Mesenchymal stem cell (in vitro differentiated cells and primary cell): ENCODE data around the gene CDH23.

Experiments
- DNase-seq: peaks from one replicate; pipeline ENCODE4 v3.0.0-alpha.2; 2013
- H2AFZ ChIP-seq: one replicate; pipeline ENCODE4 v1.6.1; 2013; ENCODE audit warnings: low read depth, mild to moderate bottlenecking, control low read depth, inconsistent platforms, low read length, moderate library complexity
- H2AK5ac ChIP-seq: 2 replicates; pipeline ENCODE4 v1.6.1; 2013; ENCODE audit warnings: low read length, moderate library complexity, mild to moderate bottlenecking, inconsistent platforms; ENCODE audit not compliant: severe bottlenecking
- H2BK120ac ChIP-seq: one replicate; pipeline ENCODE4 v1.6.1; 2013; ENCODE audit warnings: low read depth, mild to moderate bottlenecking, inconsistent platforms, low read length, moderate library complexity
- H2BK12ac ChIP-seq, 2 experiments: one replicate each; pipeline ENCODE4 v1.6.1; 2013; ENCODE audit warnings: inconsistent platforms in 2 of 2, low read length in 2 of 2, mild to moderate bottlenecking in 2 of 2, moderate library complexity in 2 of 2, control low read depth in 1 of 2
- H2BK15ac ChIP-seq: one replicate; pipeline ENCODE4 v1.6.1; 2013; ENCODE audit warnings: mild to moderate bottlenecking, low read depth, inconsistent platforms; ENCODE audit not compliant: poor library complexity, severe bottlenecking
- H2BK5ac ChIP-seq: 2 replicates; pipeline ENCODE4 v1.6.1; 2013; ENCODE audit warnings: low read depth, mild to moderate bottlenecking, low read length, control low read depth, inconsistent platforms; ENCODE audit not compliant: poor library complexity, severe bottlenecking
- H3K14ac ChIP-seq, 2 experiments: one replicate each; pipeline ENCODE4 v1.6.1; 2013; ENCODE audit warnings: inconsistent platforms in 2 of 2, low read length in 2 of 2, control low read depth in 1 of 2, mild to moderate bottlenecking in 1 of 2, moderate library complexity in 1 of 2
- H3K18ac ChIP-seq, 2 experiments: one replicate each; pipeline ENCODE4 v1.6.1; 2013; ENCODE audit warnings: inconsistent platforms in 2 of 2, low read length in 2 of 2, control low read depth in 1 of 2, low read depth in 1 of 2, mild to moderate bottlenecking in 1 of 2
- H3K23ac ChIP-seq, 2 experiments: one replicate each; pipeline ENCODE4 v1.6.1; 2013; ENCODE audit warnings: inconsistent platforms in 2 of 2, low read length in 2 of 2, mild to moderate bottlenecking in 2 of 2, moderate library complexity in 2 of 2, control low read depth in 1 of 2
- H3K27ac ChIP-seq: 2 replicates; pipeline ENCODE4 v1.5.1; 2013; ENCODE audit warnings: mild to moderate bottlenecking, moderate library complexity, low read length, control low read depth, inconsistent platforms; ENCODE audit not compliant: poor library complexity, severe bottlenecking
- H3K27me3 ChIP-seq, 2 experiments: 2 replicates each; pipeline versions ENCODE4 v1.6.1 to v1.7.0; 2013; ENCODE audit warnings: low read length in 2 of 2, mild to moderate bottlenecking in 2 of 2, moderate library complexity in 2 of 2, control low read depth in 1 of 2, inconsistent platforms in 1 of 2; ENCODE audit not compliant: control insufficient read depth in 1 of 2, insufficient read depth in 1 of 2
- H3K36me3 ChIP-seq, 2 experiments: 2 replicates each; pipeline versions ENCODE4 v1.6.1 to v1.7.0; 2013; ENCODE audit warnings: low read length in 2 of 2, control low read depth in 1 of 2, inconsistent platforms in 1 of 2, low read depth in 1 of 2, mild to moderate bottlenecking in 1 of 2; ENCODE audit not compliant: insufficient read depth in 2 of 2, control insufficient read depth in 1 of 2
- H3K4ac ChIP-seq, 2 experiments: one replicate each; pipeline ENCODE4 v1.6.1; 2013; ENCODE audit warnings: inconsistent platforms in 2 of 2, low read length in 2 of 2, mild to moderate bottlenecking in 2 of 2, moderate library complexity in 2 of 2, control low read depth in 1 of 2, low read depth in 1 of 2
- H3K4me1 ChIP-seq: 2 replicates; pipeline ENCODE4 v1.6.1; 2013; ENCODE audit warnings: low read depth, low read length, control low read depth; ENCODE audit not compliant: control insufficient read depth, insufficient read depth
- H3K4me2 ChIP-seq: 2 replicates; pipeline ENCODE4 v1.6.1; 2013; ENCODE audit warnings: low read length, mild to moderate bottlenecking, inconsistent platforms; ENCODE audit not compliant: poor library complexity, severe bottlenecking
- H3K4me3 ChIP-seq, 2 experiments: 2 replicates each; pipeline versions ENCODE4 v1.5.1 to v1.7.0; 2013; ENCODE audit warnings: low read length in 2 of 2, mild to moderate bottlenecking in 2 of 2, control low read depth in 1 of 2, low read depth in 1 of 2; ENCODE audit not compliant: insufficient read depth in 1 of 2
- H3K79me1 ChIP-seq: replicated peaks from 2 replicates; pipeline ENCODE4 v1.6.1; 2013; ENCODE audit warnings: mild to moderate bottlenecking, control low read depth, low read length, inconsistent platforms; ENCODE audit not compliant: poor library complexity, severe bottlenecking
- H3K9ac ChIP-seq: 2 replicates; pipeline ENCODE4 v1.7.0; 2013; ENCODE audit warnings: mild to moderate bottlenecking, low read length, moderate library complexity
- H3K9me3 ChIP-seq: 2 replicates; pipeline ENCODE4 v1.7.0; 2013; ENCODE audit warnings: mild to moderate bottlenecking, low read length; ENCODE audit not compliant: control insufficient read depth
- H4K8ac ChIP-seq: one replicate; pipeline ENCODE4 v1.6.1; 2013; ENCODE audit warnings: inconsistent platforms, mild to moderate bottlenecking, low read length, moderate library complexity
- H4K91ac ChIP-seq: one replicate; pipeline ENCODE4 v1.6.1; 2013; ENCODE audit warnings: mild to moderate bottlenecking, low read length, inconsistent platforms
- WGBS: methylation state at CpG from one replicate; pipeline ENCODE4 v1.1.7; 2013; ENCODE audit warnings: mixed read lengths; 5-methylcytosine and 5-hydroxymethylcytosine counted together

CDH23 gene

DNA sequence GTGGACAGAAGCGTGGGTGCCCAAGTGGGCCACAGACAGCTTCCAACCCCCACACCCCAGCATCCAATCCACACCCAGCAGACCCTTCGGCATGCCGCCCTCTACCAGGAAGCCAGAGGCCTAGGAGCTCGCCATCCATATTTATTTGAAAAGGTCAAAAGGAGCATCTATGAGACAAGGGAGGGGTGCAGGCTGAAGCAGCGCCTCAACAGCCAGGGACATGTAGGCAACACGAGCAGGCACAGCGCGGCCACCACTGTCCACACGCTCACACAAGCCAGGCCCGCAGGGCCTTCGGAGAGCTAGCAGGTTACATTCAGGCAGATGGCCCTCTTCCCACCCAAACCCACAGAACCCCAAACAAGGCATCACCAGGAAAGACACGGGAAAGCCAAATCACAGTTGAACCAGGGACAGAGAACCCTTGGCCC lies 419.7 kb downstream of the CDH23 start:
- H4K8ac ChIP-seq = no peak overlapping the region
- peaks cover 3% of the 10 kb centered on the region for H3K4me1 ChIP-seq
- no peak overlapping the region for H3K27ac ChIP-seq
- no peaks in the 10 kb centered on the region for H3K27me3 ChIP-seq
- H2BK120ac ChIP-seq = no peak overlapping the region
- no peak overlapping the region for H3K9ac ChIP-seq
- no peak for DNase-seq
- H3K18ac ChIP-seq = no peak overlapping the region
- H2AFZ ChIP-seq = no peak overlapping the region
- no peak overlapping the region for H3K4ac ChIP-seq
- H3K4me3 ChIP-seq = no peak overlapping the region
- H3K14ac ChIP-seq = no peak overlapping the region
- peaks cover 22% of the 10 kb centered on the region for H3K79me1 ChIP-seq
- peaks cover 89 to 90% of the 10 kb centered on the region in 2 experiments for H3K36me3 ChIP-seq
- H3K4me2 ChIP-seq = no peak overlapping the region
- no peak overlapping the region for H2BK15ac ChIP-seq
- no peak overlapping the region for H4K91ac ChIP-seq
- H2BK5ac ChIP-seq = no peak overlapping the region
- no peaks in the 10 kb centered on the region for H3K9me3 ChIP-seq
- no peak overlapping the region for H3K23ac ChIP-seq
- H2BK12ac ChIP-seq = no peak overlapping the region
- no peak overlapping the region for H2AK5ac ChIP-seq
- WGBS = over 99% methylated on average over 11 of the region's 12 CpGs

DNA sequence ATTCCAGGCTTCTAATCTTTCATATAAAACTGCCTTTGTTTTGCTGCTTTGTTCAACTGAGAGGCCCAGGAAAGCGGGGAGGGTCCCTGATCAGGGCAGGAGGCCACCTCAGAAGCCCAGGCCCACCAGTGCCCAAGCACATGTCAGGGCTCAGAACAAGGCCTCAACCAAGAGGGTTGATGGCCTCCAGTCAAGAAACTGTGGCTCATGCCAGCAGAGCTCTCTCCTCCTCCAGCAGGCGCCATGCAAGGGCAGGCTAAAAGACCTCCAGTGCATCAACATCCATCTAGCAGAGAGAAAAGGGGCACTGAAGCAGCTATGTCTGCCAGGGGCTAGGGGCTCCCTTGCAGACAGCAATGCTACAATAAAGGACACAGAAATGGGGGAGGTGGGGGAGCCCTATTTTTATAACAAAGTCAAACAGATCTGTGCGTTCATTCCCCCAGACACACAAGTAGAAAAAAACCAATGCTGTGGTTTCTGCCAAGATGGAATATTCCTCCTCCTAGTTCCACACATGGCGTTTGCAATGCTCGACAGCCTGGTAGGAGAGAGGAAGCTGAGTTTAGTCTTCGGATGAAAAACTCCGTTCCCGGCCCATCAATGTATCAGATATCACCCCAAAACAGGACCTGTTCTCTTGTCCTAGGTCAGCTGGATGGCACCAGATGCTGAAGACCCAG lies 420.4 kb downstream of the CDH23 start:
- H3K18ac ChIP-seq = no peak overlapping the region
- 98% methylated on average over 8 of the region's 8 CpGs for WGBS

DNA sequence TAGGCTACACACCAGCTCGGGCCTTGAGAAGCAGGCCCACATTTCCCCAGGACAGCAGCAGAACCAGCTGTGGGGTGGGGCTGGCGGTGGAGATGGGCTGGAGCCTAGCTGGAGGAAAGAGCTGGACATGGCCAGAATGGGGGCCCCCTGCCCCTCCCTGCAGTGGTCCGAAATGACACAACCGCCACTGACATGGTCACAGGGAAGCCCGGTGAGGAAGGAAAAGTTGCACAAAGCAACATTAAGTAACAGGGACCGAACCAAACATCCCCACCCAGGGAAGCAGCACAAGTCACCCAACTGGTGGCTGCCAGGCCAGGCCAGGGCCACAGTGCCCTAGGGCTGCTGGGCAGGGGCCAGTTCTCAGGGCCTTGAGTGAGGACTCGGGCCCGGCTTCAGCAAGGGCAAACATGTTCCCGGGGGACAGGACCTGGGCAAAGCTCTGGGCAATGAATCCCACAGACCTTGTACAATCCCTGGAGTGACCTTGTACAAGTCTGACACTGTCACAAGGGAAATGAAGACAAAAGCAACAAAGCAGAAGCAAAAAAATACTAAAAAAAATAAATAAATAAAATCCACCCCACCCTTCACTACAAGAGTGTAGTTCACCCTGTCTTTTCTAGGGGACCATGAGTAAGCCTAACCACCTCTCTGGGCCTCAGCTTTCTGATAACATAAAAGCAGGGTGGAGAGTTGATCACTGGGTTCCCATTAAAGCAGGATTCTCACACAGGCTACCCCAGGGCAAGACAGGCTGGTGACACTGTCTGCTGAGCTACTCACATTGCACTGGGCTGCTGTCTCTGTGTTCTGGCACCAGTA lies 421.3 kb downstream of the CDH23 start:
- no peak for DNase-seq
- Histone ChIP-seq H3K79me1 (peaks cover 31% of the 10 kb centered on the region), H2BK15ac (no peak overlapping the region), H3K9me3 (no peaks in the 10 kb centered on the region), H2AK5ac (no peak overlapping the region), H3K4me1 (no peaks in the 10 kb centered on the region), H2BK12ac (no peak overlapping the region), H3K4me3 (no peak overlapping the region), H2AFZ (no peak overlapping the region), H3K4me2 (no peak overlapping the region), H2BK5ac (no peak overlapping the region), H3K18ac (no peak overlapping the region), H3K23ac (no peak overlapping the region), H4K8ac (no peak overlapping the region), H3K4ac (no peak overlapping the region), H3K14ac (no peak overlapping the region), H4K91ac (no peak overlapping the region), H3K36me3 (peaks cover 87 to 99% of the 10 kb centered on the region in 2 experiments), H3K27ac (no peak overlapping the region), H2BK120ac (no peak overlapping the region), H3K27me3 (no peaks in the 10 kb centered on the region), H3K9ac (no peak overlapping the region)
- 93% methylated on average over 9 of the region's 9 CpGs for WGBS

More for the DNA sequence above, 420.4 kb downstream of the CDH23 start:
- H3K4ac ChIP-seq = no peak overlapping the region
- H4K91ac ChIP-seq = no peak overlapping the region
- no peak overlapping the region for H3K4me3 ChIP-seq
- peaks cover 29% of the 10 kb centered on the region for H3K79me1 ChIP-seq
- H3K14ac ChIP-seq = no peak overlapping the region
- H2BK15ac ChIP-seq = no peak overlapping the region
- H3K4me2 ChIP-seq = no peak overlapping the region
- H3K4me1 ChIP-seq = peaks cover 1% of the 10 kb centered on the region
- no peak overlapping the region for H4K8ac ChIP-seq
- DNase-seq = no peak
- H2BK5ac ChIP-seq = no peak overlapping the region
- no peaks in the 10 kb centered on the region for H3K27me3 ChIP-seq
- no peak overlapping the region for H2AK5ac ChIP-seq
- no peak overlapping the region for H3K9ac ChIP-seq
- no peak overlapping the region for H2BK12ac ChIP-seq
- peaks cover 94 to 96% of the 10 kb centered on the region in 2 experiments for H3K36me3 ChIP-seq
- no peak overlapping the region for H2BK120ac ChIP-seq
- H2AFZ ChIP-seq = no peak overlapping the region
- no peaks in the 10 kb centered on the region for H3K9me3 ChIP-seq
- H3K23ac ChIP-seq = no peak overlapping the region
- H3K27ac ChIP-seq = no peak overlapping the region

DNA sequence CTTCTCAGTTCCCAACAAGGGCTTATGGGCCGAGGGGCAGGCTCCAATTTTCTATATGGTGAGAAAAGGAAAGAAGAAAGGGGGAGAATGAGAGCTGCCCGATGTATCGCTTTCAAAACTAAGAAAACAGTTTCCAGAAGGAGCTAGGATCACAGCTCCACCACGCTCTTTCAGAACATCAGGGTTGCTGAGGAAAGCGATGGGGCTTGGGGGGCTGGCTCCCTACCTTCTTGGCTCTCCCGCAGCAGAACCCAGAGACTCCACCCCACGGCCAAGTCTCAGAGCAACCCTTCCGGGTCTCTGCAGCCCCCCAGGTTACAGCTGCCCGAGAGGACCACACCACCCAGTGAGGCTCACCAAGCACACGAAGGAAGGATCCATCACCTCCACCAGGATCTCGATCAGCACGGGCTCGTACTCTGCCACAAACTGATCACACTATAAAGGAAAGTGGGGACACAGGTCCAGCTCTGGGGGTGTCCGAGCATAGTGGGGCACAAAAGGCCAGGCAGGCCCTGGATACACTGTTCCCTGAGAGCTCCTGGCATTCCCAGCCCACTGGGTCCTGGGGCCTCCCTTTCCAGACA lies 422.0 kb downstream of the CDH23 start:
- H2BK5ac ChIP-seq = no peak overlapping the region
- no peak for DNase-seq
- H2BK12ac ChIP-seq = no peak overlapping the region
- no peak overlapping the region for H3K4me2 ChIP-seq
- H3K23ac ChIP-seq = no peak overlapping the region
- no peak overlapping the region for H4K91ac ChIP-seq
- no peak overlapping the region for H2BK15ac ChIP-seq
- no peak overlapping the region for H2AK5ac ChIP-seq
- 97% methylated on average over 14 of the region's 14 CpGs for WGBS
- no peaks in the 10 kb centered on the region for H3K4me1 ChIP-seq
- no peak overlapping the region for H4K8ac ChIP-seq
- no peak overlapping the region for H2BK120ac ChIP-seq
- no peak overlapping the region for H3K14ac ChIP-seq
- H3K79me1 ChIP-seq = peaks cover 36% of the 10 kb centered on the region
- H3K27me3 ChIP-seq = no peaks in the 10 kb centered on the region
- H3K9ac ChIP-seq = no peak overlapping the region
- H3K4me3 ChIP-seq = no peak overlapping the region
- H3K27ac ChIP-seq = no peak overlapping the region
- peaks cover 89 to 100% of the 10 kb centered on the region in 2 experiments for H3K36me3 ChIP-seq
- no peak overlapping the region for H3K18ac ChIP-seq
- no peak overlapping the region for H3K4ac ChIP-seq
- no peak overlapping the region for H2AFZ ChIP-seq
- H3K9me3 ChIP-seq = no peaks in the 10 kb centered on the region
